ENCODE measurements around the gene FAM193A.
"Not testable (repeated sequence)": the region's sequence is repeated elsewhere in the genome, so short reads cannot be mapped to it uniquely, and the experiment has no call there.

Gene FAM193A

DNA sequence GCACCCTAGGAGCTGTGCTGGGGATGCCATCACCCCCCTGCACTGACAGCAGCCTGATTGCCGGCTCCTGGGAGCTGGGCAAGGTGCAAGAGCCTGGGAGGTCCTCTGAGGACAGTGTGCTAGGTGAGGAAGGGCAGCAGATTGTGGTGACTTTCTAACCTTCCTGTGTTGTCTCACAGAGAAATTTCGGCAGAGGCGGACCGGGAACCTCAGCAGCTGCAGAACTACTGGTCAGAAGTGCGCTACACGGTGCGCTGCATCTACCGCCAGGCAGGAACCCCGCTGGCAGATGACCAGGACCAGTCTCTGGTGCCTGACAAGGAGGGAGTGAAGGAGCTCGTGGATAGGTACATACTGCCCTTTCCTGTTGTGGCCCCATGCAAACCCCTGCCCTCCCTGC lies 89.8 kb downstream of the FAM193A start:
- Mint-ChIP-seq H3K4me3 (no peak overlapping the region), H3K27me3 (no peaks in the 10 kb centered on the region), H3K4me1 (ENCODE audit: low read depth) (peaks cover 10% of the 10 kb centered on the region), H3K9me3 (no peaks in the 10 kb centered on the region), H3K27ac (no peak overlapping the region), H3K36me3 (ENCODE audit: low read depth) (peaks cover 57% of the 10 kb centered on the region)
- DNase-seq, result peak; percentile 20

DNA sequence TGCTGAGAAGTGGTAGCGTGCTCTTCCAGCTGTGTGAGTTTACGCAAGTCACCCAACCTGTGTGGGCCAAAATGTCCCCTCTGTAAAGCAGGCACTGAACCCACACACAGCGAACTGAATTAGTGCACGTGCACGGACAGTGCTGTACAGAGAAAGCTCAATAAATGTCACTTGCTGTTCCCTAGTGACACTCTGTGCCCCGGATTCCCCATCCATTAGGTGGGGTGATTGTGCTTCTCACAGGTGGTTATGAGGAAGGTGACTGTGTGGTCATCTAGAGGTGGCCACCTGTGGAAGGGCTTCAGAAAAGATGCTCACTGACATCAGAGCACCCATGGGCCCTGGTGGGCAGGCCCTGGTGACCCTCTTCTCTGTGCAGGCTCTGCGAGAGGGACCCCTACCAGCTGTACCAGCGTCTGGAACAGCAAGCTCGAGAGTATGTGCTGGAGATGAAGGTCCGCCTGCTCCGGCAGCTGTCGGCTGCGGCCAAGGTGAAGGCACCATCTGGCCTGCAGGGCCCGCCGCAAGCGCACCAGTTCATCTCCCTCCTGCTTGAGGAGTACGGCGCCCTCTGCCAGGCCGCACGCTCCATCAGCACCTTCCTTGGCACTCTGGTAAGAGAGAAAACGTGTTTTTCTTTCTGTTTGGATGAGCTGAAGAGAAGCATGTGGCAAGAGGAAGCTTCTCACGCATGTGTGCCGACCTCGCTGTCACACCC lies 94.3 kb downstream of the FAM193A start:
- H3K4me3 Mint-ChIP-seq, result no peak overlapping the region
- H3K36me3 Mint-ChIP-seq (ENCODE audit: low read depth), result peaks cover 88% of the 10 kb centered on the region
- no peaks in the 10 kb centered on the region for H3K27me3 Mint-ChIP-seq
- no peaks in the 10 kb centered on the region for H3K9me3 Mint-ChIP-seq
- no peaks in the 10 kb centered on the region for H3K4me1 Mint-ChIP-seq (ENCODE audit: low read depth)
- peak; percentile 23 for DNase-seq
- no peak overlapping the region for H3K27ac Mint-ChIP-seq

DNA sequence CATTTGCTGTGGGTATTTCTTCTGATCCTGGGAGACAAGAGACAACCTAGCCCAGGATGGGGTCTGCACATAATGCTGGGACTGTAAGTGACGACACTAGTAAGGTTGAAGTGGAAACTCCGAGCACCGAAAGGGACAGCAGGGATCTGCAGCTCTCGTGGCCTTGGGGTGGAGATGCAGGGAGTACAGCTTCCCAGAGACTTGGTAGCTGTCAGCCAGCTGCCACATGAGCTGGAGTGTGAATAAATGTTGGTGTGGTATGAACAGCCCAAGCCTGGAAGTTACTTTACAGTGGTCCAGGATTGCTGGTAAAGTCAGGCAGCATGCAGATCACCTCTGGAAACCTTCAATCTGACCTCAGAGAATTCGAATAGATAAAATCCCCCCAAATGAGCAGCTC lies 97.6 kb downstream of the FAM193A start:
- Mint-ChIP-seq H3K9me3 (no peaks in the 10 kb centered on the region), H3K36me3 (ENCODE audit: low read depth) (peaks cover 89% of the 10 kb centered on the region), H3K4me3 (no peak overlapping the region), H3K4me1 (ENCODE audit: low read depth) (no peaks in the 10 kb centered on the region), H3K27ac (peak overlapping the region; percentile 31), H3K27me3 (no peaks in the 10 kb centered on the region)
- DNase-seq, result peak; percentile 6

DNA sequence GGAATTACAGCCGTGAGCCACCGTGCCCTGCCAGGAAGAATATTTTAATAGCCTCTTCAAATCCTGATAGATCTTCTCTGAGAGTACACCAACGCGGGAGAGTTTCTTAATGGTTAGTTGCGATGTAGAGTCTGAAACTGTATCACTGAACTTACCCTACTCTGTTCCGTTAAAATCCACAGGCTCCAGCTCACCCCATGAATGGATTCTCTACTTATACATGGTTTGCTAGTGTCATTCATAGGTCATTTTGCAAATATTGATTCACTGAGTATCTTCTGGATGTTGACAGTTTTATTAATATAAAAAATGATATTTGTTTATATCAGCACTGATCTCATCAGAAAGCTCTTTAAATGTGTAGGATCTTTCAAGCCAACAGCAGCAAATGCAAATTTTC lies 99.9 kb downstream of the FAM193A start:
- Mint-ChIP-seq H3K36me3 (ENCODE audit: low read depth) (peaks cover 85% of the 10 kb centered on the region), H3K9me3 (no peaks in the 10 kb centered on the region), H3K27ac (no peak overlapping the region), H3K4me3 (no peak overlapping the region), H3K27me3 (no peaks in the 10 kb centered on the region), H3K4me1 (ENCODE audit: low read depth) (no peaks in the 10 kb centered on the region)
- DNase-seq, result no peak

DNA sequence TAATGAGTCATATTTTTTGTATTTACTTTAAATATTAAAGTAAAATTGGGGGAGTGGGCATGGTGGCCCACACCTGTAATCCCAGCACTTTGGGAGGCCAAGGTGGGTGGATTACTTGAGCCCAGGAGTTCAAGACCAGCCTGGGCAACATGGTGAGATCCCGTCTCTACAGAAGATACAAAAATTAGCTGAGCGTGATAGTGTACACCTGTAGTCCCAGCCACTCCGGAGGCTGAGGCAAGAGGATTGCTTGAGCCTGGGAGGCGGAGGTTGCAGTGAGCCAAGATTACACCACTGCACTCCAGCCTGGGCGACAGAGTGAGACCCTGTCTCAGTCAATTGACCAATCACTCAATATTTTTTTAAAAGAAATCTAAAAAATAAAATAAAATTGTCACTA lies 100.5 kb downstream of the FAM193A start:
- DNase-seq, result peak; percentile 6
- not testable (repeated sequence) for H3K27ac Mint-ChIP-seq; H3K4me1 Mint-ChIP-seq (ENCODE audit: low read depth); H3K9me3 Mint-ChIP-seq; H3K4me3 Mint-ChIP-seq; H3K27me3 Mint-ChIP-seq
- H3K36me3 Mint-ChIP-seq (ENCODE audit: low read depth), result peaks cover 84% of the 10 kb centered on the region

DNA sequence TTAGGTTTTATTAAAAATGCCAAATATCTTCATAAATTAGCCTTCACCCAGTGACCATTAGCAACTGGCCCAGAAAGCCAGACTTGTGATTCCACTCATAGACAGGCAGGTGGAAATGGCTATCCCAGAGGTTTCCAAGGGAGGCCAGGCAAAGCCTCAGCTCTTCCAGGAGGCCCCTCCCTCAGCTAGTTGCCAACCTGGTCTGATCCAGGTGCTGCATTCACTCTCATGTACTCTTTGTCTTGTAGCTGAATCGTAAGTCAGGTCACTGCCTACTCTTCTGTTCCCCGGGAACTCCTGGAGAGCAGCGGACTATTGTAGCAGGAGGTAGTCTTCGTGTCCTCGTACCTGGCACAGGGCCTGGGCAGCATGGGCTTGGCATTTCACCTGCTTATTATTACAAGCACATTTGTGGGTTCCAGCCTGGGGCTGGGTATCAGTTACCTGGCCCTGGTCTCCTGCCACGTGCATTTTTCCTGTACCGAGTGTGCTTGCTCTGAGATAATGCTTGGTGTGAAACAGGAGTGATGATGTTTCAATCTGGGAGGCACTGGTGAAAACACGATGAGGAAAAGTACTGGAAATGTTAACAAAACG lies 101.6 kb downstream of the FAM193A start:
- H3K4me3 Mint-ChIP-seq, result no peak overlapping the region
- H3K27ac Mint-ChIP-seq, result no peak overlapping the region
- DNase-seq, result peak; percentile 19
- no peaks in the 10 kb centered on the region for H3K27me3 Mint-ChIP-seq
- H3K4me1 Mint-ChIP-seq (ENCODE audit: low read depth), result no peaks in the 10 kb centered on the region
- peaks cover 84% of the 10 kb centered on the region for H3K36me3 Mint-ChIP-seq (ENCODE audit: low read depth)
- no peaks in the 10 kb centered on the region for H3K9me3 Mint-ChIP-seq

DNA sequence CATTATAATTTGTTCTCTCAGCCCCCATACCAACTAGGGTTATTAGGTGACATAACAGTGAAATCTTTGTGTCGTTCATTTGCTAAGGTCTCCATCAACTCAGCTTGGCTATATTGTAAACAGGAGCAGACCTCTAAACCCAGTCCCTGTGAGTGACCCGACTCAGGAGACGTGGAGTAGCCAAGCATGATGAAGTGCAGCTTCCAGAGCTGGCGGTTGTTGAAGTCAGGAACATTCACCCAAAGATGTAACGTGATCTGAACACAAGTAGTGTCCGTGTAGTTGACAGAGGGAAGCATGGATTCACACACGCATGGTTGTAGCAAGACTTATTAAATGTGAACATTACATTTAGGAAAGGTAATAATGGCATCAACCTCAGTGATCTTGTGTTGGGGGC lies 102.3 kb downstream of the FAM193A start:
- peak; percentile 9 for DNase-seq
- H3K27me3 Mint-ChIP-seq, result no peaks in the 10 kb centered on the region
- no peak overlapping the region for H3K27ac Mint-ChIP-seq
- no peaks in the 10 kb centered on the region for H3K4me1 Mint-ChIP-seq (ENCODE audit: low read depth)
- peaks cover 82% of the 10 kb centered on the region for H3K36me3 Mint-ChIP-seq (ENCODE audit: low read depth)
- no peaks in the 10 kb centered on the region for H3K9me3 Mint-ChIP-seq
- no peak overlapping the region for H3K4me3 Mint-ChIP-seq

DNA sequence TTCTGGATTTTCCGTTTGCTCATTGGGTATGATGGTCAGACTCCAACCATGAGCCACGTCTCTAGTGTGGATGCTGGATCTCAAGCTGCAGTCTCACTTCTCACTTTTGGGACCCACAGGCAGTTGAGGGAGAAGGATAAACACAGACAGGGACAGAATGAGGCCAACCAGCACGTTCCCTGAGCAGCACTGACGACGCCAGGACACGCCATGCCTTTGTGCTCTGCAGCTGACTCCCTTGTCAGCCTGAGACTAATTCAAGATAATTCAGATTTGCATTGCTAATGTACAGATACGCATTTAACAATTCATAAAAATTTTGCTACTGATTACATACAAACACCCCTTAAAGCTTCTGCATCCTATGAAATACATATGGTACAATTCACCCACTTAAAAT lies 106.5 kb downstream of the FAM193A start:
- H3K9me3 Mint-ChIP-seq, result no peaks in the 10 kb centered on the region
- H3K4me3 Mint-ChIP-seq, result no peak overlapping the region
- H3K27me3 Mint-ChIP-seq, result no peaks in the 10 kb centered on the region
- H3K27ac Mint-ChIP-seq, result no peak overlapping the region
- peak; percentile 9 for DNase-seq
- H3K36me3 Mint-ChIP-seq (ENCODE audit: low read depth), result peaks cover 81% of the 10 kb centered on the region
- no peaks in the 10 kb centered on the region for H3K4me1 Mint-ChIP-seq (ENCODE audit: low read depth)

DNA sequence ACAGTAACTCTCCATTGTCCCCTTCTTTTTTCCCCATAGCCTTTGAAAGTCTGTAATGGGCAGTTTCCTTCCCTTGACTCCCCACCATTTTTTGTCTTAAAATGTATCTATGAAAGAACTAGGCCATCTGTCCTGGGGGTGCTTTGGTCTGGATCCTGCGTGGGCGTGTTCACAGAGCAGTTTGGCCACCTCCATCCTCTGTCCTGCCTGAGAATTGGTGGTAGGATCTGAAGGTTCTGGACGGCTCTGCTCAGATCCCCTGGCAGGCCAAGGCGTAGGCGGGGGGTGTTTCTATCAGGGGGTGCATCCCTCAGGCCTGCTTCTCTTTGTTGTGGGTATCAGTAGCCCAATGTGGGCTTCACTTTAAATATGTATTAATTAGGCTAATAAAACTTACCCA lies 107.1 kb downstream of the FAM193A start:
- H3K9me3 Mint-ChIP-seq, result no peaks in the 10 kb centered on the region
- H3K4me1 Mint-ChIP-seq (ENCODE audit: low read depth), result no peaks in the 10 kb centered on the region
- DNase-seq, result no peak
- no peak overlapping the region for H3K27ac Mint-ChIP-seq
- H3K4me3 Mint-ChIP-seq, result no peak overlapping the region
- peaks cover 81% of the 10 kb centered on the region for H3K36me3 Mint-ChIP-seq (ENCODE audit: low read depth)
- H3K27me3 Mint-ChIP-seq, result no peaks in the 10 kb centered on the region

DNA sequence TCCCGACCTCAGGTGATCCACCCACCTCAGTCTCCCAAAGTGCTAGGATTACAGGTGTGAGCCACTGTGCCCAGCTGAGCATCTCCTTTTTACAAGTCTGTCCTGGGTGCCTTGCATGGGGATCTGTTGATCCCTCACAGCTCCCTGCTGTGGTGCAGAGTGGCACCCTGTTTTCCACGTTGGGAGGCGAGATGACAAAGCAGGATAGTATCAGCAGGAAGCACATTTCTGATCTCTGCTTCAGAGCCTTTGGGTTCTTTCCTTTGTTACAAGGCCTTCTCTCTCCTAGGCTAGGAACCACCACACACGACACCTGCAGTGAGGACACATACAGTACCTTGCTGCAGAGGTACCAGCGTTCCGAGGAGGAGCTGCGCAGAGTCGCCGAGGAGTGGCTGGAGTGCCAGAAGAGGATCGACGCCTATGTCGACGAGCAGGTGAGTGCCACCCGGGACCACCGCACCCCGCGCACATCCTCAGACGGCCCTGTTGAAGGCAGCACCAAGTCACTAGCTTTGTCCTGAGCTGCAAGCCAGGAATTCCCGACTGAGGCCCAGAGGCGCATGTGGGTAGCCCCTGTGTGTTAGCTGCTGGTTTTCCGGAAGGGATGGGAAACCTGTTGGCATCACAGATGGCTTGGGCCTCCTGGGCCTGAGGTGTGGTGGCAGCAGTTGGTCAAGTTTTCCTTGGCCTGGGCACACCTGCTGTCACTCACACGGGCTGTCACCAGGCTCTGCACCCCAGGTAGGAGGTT lies 110.1 kb downstream of the FAM193A start:
- H3K4me1 Mint-ChIP-seq (ENCODE audit: low read depth), result peaks cover 10% of the 10 kb centered on the region
- H3K36me3 Mint-ChIP-seq (ENCODE audit: low read depth), result peaks cover 87% of the 10 kb centered on the region
- peak; percentile 14 for DNase-seq
- H3K4me3 Mint-ChIP-seq, result no peak overlapping the region
- no peak overlapping the region for H3K27ac Mint-ChIP-seq
- H3K27me3 Mint-ChIP-seq, result no peaks in the 10 kb centered on the region
- H3K9me3 Mint-ChIP-seq, result no peaks in the 10 kb centered on the region

DNA sequence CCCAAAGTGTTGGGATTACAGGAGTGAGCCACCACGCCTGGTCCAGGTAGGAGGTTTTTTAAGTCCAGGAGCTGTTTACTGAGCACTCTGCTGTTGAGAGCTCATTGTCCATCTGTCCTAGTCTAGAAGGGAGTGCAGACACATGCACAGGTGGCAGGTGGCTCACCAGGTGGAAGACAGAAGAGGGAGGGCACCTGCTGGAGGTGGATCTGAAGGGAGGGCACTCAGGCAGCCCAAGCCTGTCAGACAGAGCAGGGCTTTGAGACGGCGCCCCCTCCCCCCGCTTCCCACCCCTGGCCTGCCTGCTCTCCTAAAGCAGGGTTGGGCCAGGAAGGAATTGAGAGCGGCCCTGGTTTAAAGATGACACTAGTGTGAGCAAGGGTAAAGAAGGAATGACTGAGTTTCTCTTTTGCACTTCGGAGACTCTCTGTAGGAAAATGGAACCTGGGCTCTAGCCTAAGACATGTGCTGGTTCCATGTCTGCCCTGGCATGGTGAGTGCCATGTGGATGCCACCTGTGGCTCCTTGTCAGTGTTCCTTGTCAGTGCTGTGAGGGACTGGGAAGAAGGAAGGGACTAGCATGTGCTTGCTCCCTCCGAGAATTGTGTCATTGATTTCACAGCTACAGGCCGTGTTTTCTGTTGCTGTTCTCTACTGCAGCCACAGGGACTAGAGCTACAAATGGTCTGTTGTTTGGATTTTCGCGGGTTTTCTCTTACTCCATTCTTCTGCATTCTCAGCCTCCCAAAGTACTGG lies 111.1 kb downstream of the FAM193A start:
- Mint-ChIP-seq H3K4me3 (no peak overlapping the region), H3K27me3 (no peaks in the 10 kb centered on the region), H3K36me3 (ENCODE audit: low read depth) (peaks cover 89% of the 10 kb centered on the region), H3K27ac (peak overlapping the region; percentile 71), H3K4me1 (ENCODE audit: low read depth) (peaks cover 20% of the 10 kb centered on the region), H3K9me3 (no peaks in the 10 kb centered on the region)
- peak; percentile 9 for DNase-seq

DNA sequence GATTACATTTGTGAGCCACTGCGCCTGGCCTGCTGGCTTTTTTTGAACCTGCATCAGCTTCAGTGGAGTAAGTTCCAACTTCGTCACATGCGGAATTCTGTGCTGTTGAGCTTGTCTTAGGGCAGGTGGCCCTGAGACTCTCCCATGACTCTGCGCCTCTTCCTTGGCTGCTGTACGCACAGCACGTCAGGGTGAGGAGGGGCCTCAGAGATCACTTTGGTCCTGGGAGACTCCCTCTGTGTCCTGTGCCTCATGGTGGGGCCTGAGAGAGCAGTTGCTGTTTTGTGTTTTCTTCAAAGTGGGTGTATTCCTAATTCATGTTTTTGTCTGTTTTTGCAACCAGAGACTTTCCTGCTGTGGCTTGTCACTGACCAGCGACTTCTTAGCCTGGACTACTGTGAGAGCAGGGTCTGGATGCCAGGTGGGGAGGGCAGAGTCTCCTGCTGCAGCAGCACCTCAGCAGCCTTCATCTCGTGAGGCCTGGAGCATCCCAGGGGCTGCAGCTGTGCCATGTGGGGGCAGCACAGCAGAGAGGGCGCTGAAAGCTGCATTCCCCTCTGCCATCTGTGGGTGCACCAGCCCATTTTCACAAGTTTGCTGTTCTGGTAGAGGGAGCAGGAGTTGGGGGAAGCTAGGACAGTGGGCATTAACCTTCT lies 111.8 kb downstream of the FAM193A start:
- Mint-ChIP-seq H3K4me3 (no peak overlapping the region), H3K36me3 (ENCODE audit: low read depth) (peaks cover 87% of the 10 kb centered on the region), H3K27ac (peak overlapping the region; percentile 44), H3K9me3 (no peaks in the 10 kb centered on the region), H3K4me1 (ENCODE audit: low read depth) (peaks cover 23% of the 10 kb centered on the region), H3K27me3 (no peaks in the 10 kb centered on the region)
- DNase-seq, result peak; percentile 22

DNA sequence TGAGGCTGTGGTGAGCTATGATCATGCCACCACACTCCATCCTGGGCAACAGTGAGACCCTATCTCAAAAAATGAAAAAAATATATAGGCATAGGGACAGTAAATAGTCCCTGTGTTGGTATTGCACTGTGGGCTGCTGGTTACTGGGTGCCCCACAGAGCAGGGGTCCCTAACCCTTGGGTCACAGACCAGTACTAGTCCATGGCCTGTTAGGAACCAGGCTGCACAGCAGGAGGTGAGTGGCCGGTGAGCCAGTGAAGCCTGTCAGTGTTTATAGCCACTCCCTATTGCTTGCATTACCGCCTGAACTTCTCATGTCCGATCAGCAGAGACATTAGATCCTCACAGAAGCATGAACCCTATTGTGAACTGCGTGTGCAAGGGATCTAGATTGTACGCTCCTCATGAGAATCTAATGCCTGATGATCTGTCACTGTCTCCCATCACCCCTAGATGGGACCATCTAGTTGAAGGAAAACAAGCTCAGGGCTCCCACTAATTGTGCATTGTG lies 113.2 kb downstream of the FAM193A start:
- H3K27me3 Mint-ChIP-seq, result no peaks in the 10 kb centered on the region
- H3K36me3 Mint-ChIP-seq (ENCODE audit: low read depth), result peaks cover 85% of the 10 kb centered on the region

DNA sequence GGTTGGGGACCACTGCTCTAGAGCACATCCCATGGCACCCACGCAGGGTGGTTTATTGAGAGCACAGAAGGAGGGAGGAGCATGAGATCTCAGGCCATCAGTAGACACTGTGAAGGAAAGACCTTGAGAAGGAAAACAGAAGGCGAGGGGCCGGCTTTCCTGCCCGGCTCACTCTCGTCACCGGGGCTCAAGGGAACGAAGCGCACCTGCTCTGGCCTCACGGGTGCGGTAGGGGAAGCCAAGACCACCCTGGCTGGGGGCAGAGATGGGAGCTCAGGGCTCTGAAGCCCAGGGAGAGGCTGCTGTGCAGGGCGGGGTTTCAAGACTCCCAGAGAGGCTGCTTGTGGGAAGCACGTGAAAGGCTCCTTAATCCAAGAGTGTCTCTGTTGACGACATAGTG lies 113.8 kb downstream of the FAM193A start:
- H3K9me3 Mint-ChIP-seq, result no peaks in the 10 kb centered on the region
- no peak overlapping the region for H3K4me3 Mint-ChIP-seq
- DNase-seq, result peak; percentile 19
- H3K27me3 Mint-ChIP-seq, result no peaks in the 10 kb centered on the region
- H3K36me3 Mint-ChIP-seq (ENCODE audit: low read depth), result peaks cover 86% of the 10 kb centered on the region
- H3K4me1 Mint-ChIP-seq (ENCODE audit: low read depth), result peaks cover 30% of the 10 kb centered on the region
- H3K27ac Mint-ChIP-seq, result no peak overlapping the region

More for the DNA sequence above, 113.2 kb downstream of the FAM193A start:
- Mint-ChIP-seq H3K4me3 (no peak overlapping the region), H3K4me1 (ENCODE audit: low read depth) (peaks cover 30% of the 10 kb centered on the region), H3K27ac (no peak overlapping the region), H3K9me3 (no peaks in the 10 kb centered on the region)
- peak; percentile 12 for DNase-seq
